H9 (cell line): ENCODE data around the gene DOK6. TPM values are rescaled to one million over a fixed set of nuclear protein-coding genes. Genes with fewer than 3 reads are reported as not detected.

Experiments used
- DNase-seq: peaks from one replicate; pipeline ENCODE4 v3.0.0-alpha.2; 2017
- H2AFZ ChIP-seq: one replicate; pipeline ENCODE4 v1.6.1; 2013; ENCODE audit warnings: mild to moderate bottlenecking, low read length, control low read depth, moderate library complexity
- H2AK5ac ChIP-seq: 2 replicates; pipeline ENCODE4 v1.6.1; 2013; ENCODE audit warnings: low read length, control low read depth, mixed read lengths; ENCODE audit not compliant: insufficient read length
- H2BK120ac ChIP-seq: one replicate; pipeline ENCODE4 v1.6.1; 2013; ENCODE audit warnings: low read depth, mild to moderate bottlenecking, low read length, control low read depth, inconsistent platforms; ENCODE audit not compliant: poor library complexity, severe bottlenecking
- H2BK12ac ChIP-seq: 2 replicates; pipeline ENCODE4 v1.6.1; 2013; ENCODE audit warnings: low read length, control low read depth, mixed read lengths, low read depth; ENCODE audit not compliant: insufficient read length
- H2BK15ac ChIP-seq: 2 replicates; pipeline ENCODE4 v1.6.1; 2013; ENCODE audit warnings: low read depth, low read length, control low read depth
- H2BK20ac ChIP-seq: one replicate; pipeline ENCODE4 v1.6.1; 2013; ENCODE audit warnings: low read depth, mild to moderate bottlenecking, low read length, control low read depth, inconsistent platforms; ENCODE audit not compliant: poor library complexity, severe bottlenecking
- H2BK5ac ChIP-seq: 2 replicates; pipeline ENCODE4 v1.6.1; 2013; ENCODE audit warnings: low read length, control low read depth, mixed read lengths; ENCODE audit not compliant: insufficient read length
- H3K14ac ChIP-seq: 2 replicates; pipeline ENCODE4 v1.6.1; 2013; ENCODE audit warnings: low read length, control low read depth; ENCODE audit not compliant: insufficient read depth
- H3K18ac ChIP-seq: 2 replicates; pipeline ENCODE4 v1.6.1; 2013; ENCODE audit warnings: low read depth, mild to moderate bottlenecking, mixed read lengths, low read length, control low read depth; ENCODE audit not compliant: insufficient read length
- H3K23ac ChIP-seq: 2 replicates; pipeline ENCODE4 v1.6.1; 2013; ENCODE audit warnings: low read length, control low read depth, mixed read lengths, low read depth; ENCODE audit not compliant: insufficient read length
- H3K23me2 ChIP-seq: 2 replicates; pipeline ENCODE4 v1.6.1; 2013; ENCODE audit warnings: low read depth, mild to moderate bottlenecking, mixed read lengths, low read length, control low read depth; ENCODE audit not compliant: insufficient read length, poor library complexity, severe bottlenecking
- H3K27ac ChIP-seq: 2 replicates; pipeline ENCODE4 v1.5.1; 2013; ENCODE audit warnings: low read length, control low read depth, mixed read lengths, low read depth; ENCODE audit not compliant: insufficient read length
- H3K27me3 ChIP-seq: 2 replicates; pipeline ENCODE4 v1.6.1; 2013; ENCODE audit warnings: low read length, control low read depth, inconsistent platforms; ENCODE audit not compliant: insufficient read depth
- H3K4ac ChIP-seq: 2 replicates; pipeline ENCODE4 v1.6.1; 2013; ENCODE audit warnings: low read depth, mild to moderate bottlenecking, control low read depth, inconsistent platforms, low read length, moderate library complexity
- H3K4me1 ChIP-seq: 2 replicates; pipeline ENCODE4 v1.6.1; 2013; ENCODE audit warnings: low read length, control low read depth, inconsistent platforms; ENCODE audit not compliant: insufficient read depth
- H3K4me2 ChIP-seq: 2 replicates; pipeline ENCODE4 v1.6.1; 2013; ENCODE audit warnings: low read length, control low read depth, mixed read lengths; ENCODE audit not compliant: insufficient read length, insufficient read depth
- H3K56ac ChIP-seq: 2 replicates; pipeline ENCODE4 v1.6.1; 2013; ENCODE audit warnings: low read depth, mild to moderate bottlenecking, mixed read lengths, low read length, control low read depth; ENCODE audit not compliant: insufficient read length
- H3K79me1 ChIP-seq: 2 replicates; pipeline ENCODE4 v1.6.1; 2013; ENCODE audit warnings: low read depth, mild to moderate bottlenecking, moderate library complexity, low read length, control low read depth, inconsistent platforms; ENCODE audit not compliant: insufficient read depth, poor library complexity, severe bottlenecking
- H3K79me2 ChIP-seq: 2 replicates; pipeline ENCODE4 v1.6.1; 2013; ENCODE audit warnings: low read length, control low read depth, inconsistent platforms; ENCODE audit not compliant: insufficient read depth
- H3K9ac ChIP-seq: 2 replicates; pipeline ENCODE4 v1.6.1; 2013; ENCODE audit warnings: low read length, control low read depth, mixed read lengths; ENCODE audit not compliant: insufficient read length; ENCODE audit errors: extremely low read depth
- H3K9me3 ChIP-seq: one replicate; pipeline ENCODE4 v1.6.1; 2013; ENCODE audit warnings: low read depth, low read length, inconsistent platforms; ENCODE audit not compliant: control insufficient read depth
- H3T11ph ChIP-seq: one replicate; pipeline ENCODE4 v1.6.1; 2013; ENCODE audit warnings: mild to moderate bottlenecking, low read length, control low read depth, inconsistent platforms
- H4K20me1 ChIP-seq: one replicate; pipeline ENCODE4 v1.6.1; 2013; ENCODE audit not compliant: control insufficient read depth, insufficient read length, insufficient read depth
- H4K5ac ChIP-seq: 2 replicates; pipeline ENCODE4 v1.6.1; 2013; ENCODE audit warnings: low read depth, mild to moderate bottlenecking, mixed read lengths, low read length, control low read depth; ENCODE audit not compliant: insufficient read length
- H4K8ac ChIP-seq: replicated peaks from 2 replicates; pipeline ENCODE4 v1.6.1; 2013; ENCODE audit warnings: low read length, control low read depth, mixed read lengths, low read depth; ENCODE audit not compliant: insufficient read length
- H4K91ac ChIP-seq: 2 replicates; pipeline ENCODE4 v1.6.1; 2013; ENCODE audit warnings: low read depth, mild to moderate bottlenecking, moderate library complexity, mixed read lengths, low read length, control low read depth; ENCODE audit not compliant: insufficient read length
- H3K27ac Mint-ChIP-seq, 3 experiments: 2 replicates in 2 of 3; 3 replicates in 1 of 3; pipeline ENCODE4 v1.8.0; 2020 to 2021; ENCODE audit warnings: mixed read lengths in 3 of 3, mild to moderate bottlenecking in 1 of 3, moderate library complexity in 1 of 3
- H3K27me3 Mint-ChIP-seq: 2 replicates; pipeline ENCODE4 v1.8.0; 2021; ENCODE audit warnings: low read depth, mild to moderate bottlenecking, moderate library complexity, mixed read lengths
- H3K36me3 Mint-ChIP-seq, 3 experiments: 2 replicates in 2 of 3; 3 replicates in 1 of 3; pipeline ENCODE4 v1.8.0; 2020 to 2021; ENCODE audit warnings: low read depth in 3 of 3, mixed read lengths in 3 of 3; ENCODE audit not compliant: insufficient read depth in 1 of 3
- H3K4me1 Mint-ChIP-seq, 2 experiments: 2 replicates each; pipeline ENCODE4 v1.8.0; 2020; ENCODE audit warnings: mixed read lengths in 2 of 2
- H3K4me3 Mint-ChIP-seq, 2 experiments: 2 replicates in 1 of 2; 3 replicates in 1 of 2; pipeline ENCODE4 v1.8.0; 2020 to 2021; ENCODE audit warnings: mild to moderate bottlenecking in 2 of 2, mixed read lengths in 2 of 2, moderate library complexity in 1 of 2
- H3K9me3 Mint-ChIP-seq, 2 experiments: 2 replicates in 1 of 2; 3 replicates in 1 of 2; pipeline ENCODE4 v1.8.0; 2020; ENCODE audit warnings: mild to moderate bottlenecking in 2 of 2, mixed read lengths in 2 of 2, moderate library complexity in 1 of 2
- WGBS: extraction: QIAGEN DNeasy Blood & Tissue Kit; methylation state at CpG from one replicate; pipeline ENCODE4 v1.1.7; 2013; ENCODE audit warnings: missing lambda C conversion rate, low lambda C conversion rate, mixed read lengths; ENCODE audit not compliant: insufficient read length; ENCODE audit errors: extremely low coverage; 5-methylcytosine and 5-hydroxymethylcytosine counted together
- total RNA-seq: library from RNA; stranded (reverse); gene quantifications from 2 replicates; pipeline ENCODE4 v1.2.1, GENCODE V29; 2021
- TF ChIP-seq, protein P1 (sequence below): fragments of 200-600 bp; sonication (generic); conservative IDR thresholded peaks from 3 replicates; pipeline ENCODE4 v1.8.0; 2021; ENCODE audit warnings: antibody characterized with exemption, mild to moderate bottlenecking

Gene DOK6
- total RNA-seq, 1 experiment from 2014 or later = 0.20 TPM

DNA sequence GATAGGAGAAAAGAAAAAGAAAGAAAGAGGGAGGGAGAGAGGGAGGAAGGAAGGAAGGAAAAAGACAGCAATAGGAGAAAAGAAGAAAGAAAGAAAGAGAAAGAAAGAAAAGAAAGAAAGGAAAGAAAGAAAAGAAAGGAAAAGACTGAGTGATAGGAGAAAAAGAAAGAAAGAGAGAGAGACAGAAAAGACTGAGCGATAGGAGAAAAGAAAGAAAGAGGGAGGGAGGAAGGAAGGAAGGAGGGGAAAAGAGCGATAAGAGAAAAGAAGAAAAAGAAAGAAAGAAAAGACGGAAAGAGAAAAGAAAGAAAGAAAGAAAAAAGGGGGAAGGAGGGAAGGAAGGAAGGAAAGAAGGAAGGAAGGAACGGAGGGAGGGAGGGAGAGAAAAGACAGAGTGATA lies 216.7 kb downstream of the DOK6 start:
- H3K27ac ChIP-seq = no peak overlapping the region
- H3K27me3 Mint-ChIP-seq = no peaks in the 10 kb centered on the region
- no peaks in the 10 kb centered on the region for H3K79me1 ChIP-seq
- no peaks in the 10 kb centered on the region for H3K36me3 Mint-ChIP-seq
- H3K79me2 ChIP-seq = no peaks in the 10 kb centered on the region
- no peak overlapping the region for H3K4me3 Mint-ChIP-seq
- H4K5ac ChIP-seq = no peak overlapping the region
- no peak overlapping the region for H3K18ac ChIP-seq
- no peak overlapping the region for H3K56ac ChIP-seq
- no peaks in the 10 kb centered on the region for H3K4me1 ChIP-seq
- H2BK12ac ChIP-seq = no peak overlapping the region
- H2BK120ac ChIP-seq = no peak overlapping the region
- no peak for DNase-seq
- no peaks in the 10 kb centered on the region for H3K23me2 ChIP-seq
- no peaks in the 10 kb centered on the region for H3K9me3 Mint-ChIP-seq
- no peak overlapping the region for H2BK15ac ChIP-seq
- no peak overlapping the region for H3T11ph ChIP-seq
- H2AFZ ChIP-seq = no peak overlapping the region
- no peaks in the 10 kb centered on the region for H3K9me3 ChIP-seq
- H3K9ac ChIP-seq = no peak overlapping the region
- no peak overlapping the region for H3K23ac ChIP-seq
- no peak overlapping the region for H2BK20ac ChIP-seq
- no peak overlapping the region for H2BK5ac ChIP-seq
- no peak overlapping the region for H3K4ac ChIP-seq
- TF ChIP-seq, protein P1, sequence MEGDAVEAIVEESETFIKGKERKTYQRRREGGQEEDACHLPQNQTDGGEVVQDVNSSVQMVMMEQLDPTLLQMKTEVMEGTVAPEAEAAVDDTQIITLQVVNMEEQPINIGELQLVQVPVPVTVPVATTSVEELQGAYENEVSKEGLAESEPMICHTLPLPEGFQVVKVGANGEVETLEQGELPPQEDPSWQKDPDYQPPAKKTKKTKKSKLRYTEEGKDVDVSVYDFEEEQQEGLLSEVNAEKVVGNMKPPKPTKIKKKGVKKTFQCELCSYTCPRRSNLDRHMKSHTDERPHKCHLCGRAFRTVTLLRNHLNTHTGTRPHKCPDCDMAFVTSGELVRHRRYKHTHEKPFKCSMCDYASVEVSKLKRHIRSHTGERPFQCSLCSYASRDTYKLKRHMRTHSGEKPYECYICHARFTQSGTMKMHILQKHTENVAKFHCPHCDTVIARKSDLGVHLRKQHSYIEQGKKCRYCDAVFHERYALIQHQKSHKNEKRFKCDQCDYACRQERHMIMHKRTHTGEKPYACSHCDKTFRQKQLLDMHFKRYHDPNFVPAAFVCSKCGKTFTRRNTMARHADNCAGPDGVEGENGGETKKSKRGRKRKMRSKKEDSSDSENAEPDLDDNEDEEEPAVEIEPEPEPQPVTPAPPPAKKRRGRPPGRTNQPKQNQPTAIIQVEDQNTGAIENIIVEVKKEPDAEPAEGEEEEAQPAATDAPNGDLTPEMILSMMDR = no peak
- 97% methylated on average over 3 of the region's 4 CpGs for WGBS
- H3K4me1 Mint-ChIP-seq = no peaks in the 10 kb centered on the region
- no peaks in the 10 kb centered on the region for H4K20me1 ChIP-seq
- H3K14ac ChIP-seq = no peak overlapping the region
- H3K4me2 ChIP-seq = no peak overlapping the region
- H4K8ac ChIP-seq = no peak overlapping the region
- no peaks in the 10 kb centered on the region for H3K27me3 ChIP-seq
- no peak overlapping the region for H4K91ac ChIP-seq
- no peak overlapping the region for H3K27ac Mint-ChIP-seq
- H2AK5ac ChIP-seq = no peak overlapping the region
